ENCODE data around the gene TBC1D1.

DNA sequence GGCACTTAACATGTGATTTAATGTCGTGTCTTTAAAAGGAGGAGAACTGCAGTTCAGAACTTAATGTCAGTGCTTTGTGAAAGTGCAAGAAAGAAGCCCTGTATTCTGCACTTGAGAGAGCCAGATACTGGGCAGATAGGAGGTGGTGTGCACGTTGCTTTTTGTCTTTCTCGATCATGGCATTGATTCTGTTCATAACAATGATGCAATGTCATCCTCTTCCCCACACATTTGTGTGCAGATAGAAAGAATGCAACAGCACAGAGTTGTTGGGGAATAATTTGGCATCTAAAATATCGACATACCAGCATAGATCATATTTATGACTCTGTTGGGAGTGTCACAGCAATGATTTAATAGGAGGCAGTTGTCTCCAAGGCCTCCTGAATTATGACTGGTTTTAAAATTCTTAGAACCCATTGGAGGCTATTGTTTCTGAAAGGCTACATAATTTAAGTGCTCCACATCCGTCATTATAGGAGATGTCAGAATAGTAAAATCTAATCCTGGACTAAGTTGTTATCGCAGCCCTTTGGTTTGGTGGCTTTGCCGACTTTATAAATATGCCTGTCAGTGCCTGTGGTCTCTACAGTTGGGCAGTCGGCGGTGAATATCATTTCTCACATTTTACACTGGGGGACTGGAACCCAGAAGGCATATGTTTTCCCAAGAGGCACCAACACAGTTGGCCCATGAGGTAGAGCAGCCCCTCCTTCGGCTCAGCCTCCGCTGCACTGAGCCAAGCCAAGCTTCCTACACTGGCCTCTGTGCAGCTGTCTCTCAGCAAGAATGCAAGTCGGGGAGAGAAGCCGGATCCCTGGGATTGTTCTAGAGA is 194.2 kb downstream of the TBC1D1 start:
- TF ChIP-seq CTCF (IDR thresholded peaks at IDR 0.05 in 4 of 5, conservative IDR thresholded peaks at IDR 0.05 in 1 of 5) (no peak), POLR2A (IDR thresholded peaks at IDR 0.05) (no peak)
